ENCODE results near the gene PTPRN. TPM values are rescaled to one million over a fixed set of nuclear protein-coding genes. Genes with fewer than 3 reads are reported as not detected.

Gene PTPRN
- total and polyA plus RNA-seq, 9 of the 15 experiments (the other 6 are each of a cell fraction or from before 2014, with no cell fraction given): 0.15 to 2.4 (median 0.43) TPM; not detected in 1

GRCh38 chr2:219277703-219278654, 31.2 kb downstream of the PTPRN start (continued):
- TF ChIP-seq REST (IDR thresholded peaks at IDR 0.05; ENCODE audit: borderline replicate concordance): peak; percentile 59
- no peak; the same call in 1 of the 2 replicates for TF ChIP-seq REST (CRISPR knock-in tag; IDR thresholded peaks at IDR 0.05; ENCODE audit: low read depth)
- TF ChIP-seq NFRKB (IDR thresholded peaks at IDR 0.05; ENCODE audit: low read depth): 0 out of 2 replicates have a peak, but pooled peaks have one; percentile 18
- peak; percentile 42; the same call in 1 of the 2 replicates for TF ChIP-seq SPI1 (IDR thresholded peaks at IDR 0.05; ENCODE audit: borderline replicate concordance, low read depth, low read length)
- peak; percentile 45; the same call in 1 of the 2 replicates for TF ChIP-seq CTBP1 (IDR thresholded peaks at IDR 0.05; ENCODE audit: borderline replicate concordance)
- TF ChIP-seq ZNF253 (CRISPR knock-in tag; conservative IDR thresholded peaks at IDR 0.05): no peak
- no peak for TF ChIP-seq CREB5 (CRISPR knock-in tag; IDR thresholded peaks at IDR 0.05)
- no peak for TF ChIP-seq ARID3B (CRISPR knock-in tag; IDR thresholded peaks at IDR 0.05; ENCODE audit: borderline replicate concordance)
- TF ChIP-seq BRD9 (IDR thresholded peaks at IDR 0.05; ENCODE audit: low read depth, partially characterized antibody): peak; percentile 67
- TF ChIP-seq NFE2 (IDR thresholded peaks at IDR 0.05; ENCODE audit: low read depth): no peak
- TF ChIP-seq ELF1 (tag; IDR thresholded peaks at IDR 0.05): 0 out of 2 replicates have a peak, but pooled peaks have one; percentile 3
- peak in 1 of 3 experiments; percentile 32 for TF ChIP-seq YY1 (IDR thresholded peaks at IDR 0.05; ENCODE audit: borderline replicate concordance in 1 of 3, control insufficient read depth in 1 of 3, extremely low read depth in 1 of 3, insufficient read depth in 3 of 3, insufficient read length in 1 of 3, insufficient replicate concordance in 2 of 3, low read depth in 1 of 3, low read length in 2 of 3)
- 0 out of 2 replicates have a peak, but pooled peaks have one; percentile 19 for TF ChIP-seq CXXC5 (CRISPR knock-in tag; IDR thresholded peaks at IDR 0.05)
- 0 out of 2 replicates have a peak, but pooled peaks have one; percentile 55 for TF ChIP-seq ZNF12 (CRISPR knock-in tag; IDR thresholded peaks at IDR 0.05)
- 0 out of 2 replicates have a peak, but pooled peaks have one; percentile 10 for TF ChIP-seq L3MBTL2 (IDR thresholded peaks at IDR 0.05)
